ENCODE measurements around the gene CLEC11A. TPM values are rescaled to one million over a fixed set of nuclear protein-coding genes. Genes with fewer than 3 reads are reported as not detected.
"Not testable (repeated sequence)": the region's sequence is repeated elsewhere in the genome, so short reads cannot be mapped to it uniquely, and the experiment has no call there.

The CLEC11A gene
- total RNA-seq, 1 donor: 23.5 TPM

- no peak for DNase-seq (ENCODE audit: insufficient read length, low spot score, missing footprints)
- H2AFZ ChIP-seq (ENCODE audit: low read length): no peak overlapping the region
- no peak overlapping the region for H3K4me2 ChIP-seq (ENCODE audit: insufficient read depth, low read length)
- H3K9me3 ChIP-seq (ENCODE audit: low read depth, low read length): no peaks in the 10 kb centered on the region
- no peak overlapping the region for H3K27ac ChIP-seq (ENCODE audit: low read depth, low read length)
- no peaks in the 10 kb centered on the region for H3K79me2 ChIP-seq (ENCODE audit: insufficient read depth, low read length)
- no peaks in the 10 kb centered on the region for H3K36me3 ChIP-seq (ENCODE audit: insufficient read depth, low read length)
- TF ChIP-seq, protein P1, sequence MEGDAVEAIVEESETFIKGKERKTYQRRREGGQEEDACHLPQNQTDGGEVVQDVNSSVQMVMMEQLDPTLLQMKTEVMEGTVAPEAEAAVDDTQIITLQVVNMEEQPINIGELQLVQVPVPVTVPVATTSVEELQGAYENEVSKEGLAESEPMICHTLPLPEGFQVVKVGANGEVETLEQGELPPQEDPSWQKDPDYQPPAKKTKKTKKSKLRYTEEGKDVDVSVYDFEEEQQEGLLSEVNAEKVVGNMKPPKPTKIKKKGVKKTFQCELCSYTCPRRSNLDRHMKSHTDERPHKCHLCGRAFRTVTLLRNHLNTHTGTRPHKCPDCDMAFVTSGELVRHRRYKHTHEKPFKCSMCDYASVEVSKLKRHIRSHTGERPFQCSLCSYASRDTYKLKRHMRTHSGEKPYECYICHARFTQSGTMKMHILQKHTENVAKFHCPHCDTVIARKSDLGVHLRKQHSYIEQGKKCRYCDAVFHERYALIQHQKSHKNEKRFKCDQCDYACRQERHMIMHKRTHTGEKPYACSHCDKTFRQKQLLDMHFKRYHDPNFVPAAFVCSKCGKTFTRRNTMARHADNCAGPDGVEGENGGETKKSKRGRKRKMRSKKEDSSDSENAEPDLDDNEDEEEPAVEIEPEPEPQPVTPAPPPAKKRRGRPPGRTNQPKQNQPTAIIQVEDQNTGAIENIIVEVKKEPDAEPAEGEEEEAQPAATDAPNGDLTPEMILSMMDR (IDR thresholded peaks at IDR 0.05; ENCODE audit: extremely low read depth, low read depth, low read length): no peak
- peaks cover 7% of the 10 kb centered on the region for H3K27me3 ChIP-seq (ENCODE audit: insufficient read depth, low read length)
- H3K4me3 ChIP-seq (ENCODE audit: insufficient read depth, low read length): no peak overlapping the region
- no peaks in the 10 kb centered on the region for H4K20me1 ChIP-seq (ENCODE audit: insufficient read depth, low read length)
- H3K4me1 ChIP-seq (ENCODE audit: insufficient read depth, low read length): no peaks in the 10 kb centered on the region
Measured at GRCh38 chr19:50743537-50743936, 20.4 kb downstream of the CLEC11A start.

GRCh38 chr19:50745221-50745620 lies 22.1 kb downstream of the CLEC11A start:
- H3K4me2 ChIP-seq (ENCODE audit: insufficient read depth, low read length): no peak overlapping the region
- no peaks in the 10 kb centered on the region for H4K20me1 ChIP-seq (ENCODE audit: insufficient read depth, low read length)
- H3K27ac ChIP-seq (ENCODE audit: low read depth, low read length): no peak overlapping the region
- TF ChIP-seq, protein P1 (IDR thresholded peaks at IDR 0.05; ENCODE audit: extremely low read depth, low read depth, low read length): no peak
- no peaks in the 10 kb centered on the region for H3K79me2 ChIP-seq (ENCODE audit: insufficient read depth, low read length)
- H3K27me3 ChIP-seq (ENCODE audit: insufficient read depth, low read length): no peaks in the 10 kb centered on the region
- H3K4me1 ChIP-seq (ENCODE audit: insufficient read depth, low read length): no peaks in the 10 kb centered on the region
- no peak overlapping the region for H3K4me3 ChIP-seq (ENCODE audit: insufficient read depth, low read length)
- no peaks in the 10 kb centered on the region for H3K36me3 ChIP-seq (ENCODE audit: insufficient read depth, low read length)
- H2AFZ ChIP-seq (ENCODE audit: low read length): no peak overlapping the region
- no peak for DNase-seq (ENCODE audit: insufficient read length, low spot score, missing footprints)
- H3K9me3 ChIP-seq (ENCODE audit: low read depth, low read length): no peaks in the 10 kb centered on the region

DNA sequence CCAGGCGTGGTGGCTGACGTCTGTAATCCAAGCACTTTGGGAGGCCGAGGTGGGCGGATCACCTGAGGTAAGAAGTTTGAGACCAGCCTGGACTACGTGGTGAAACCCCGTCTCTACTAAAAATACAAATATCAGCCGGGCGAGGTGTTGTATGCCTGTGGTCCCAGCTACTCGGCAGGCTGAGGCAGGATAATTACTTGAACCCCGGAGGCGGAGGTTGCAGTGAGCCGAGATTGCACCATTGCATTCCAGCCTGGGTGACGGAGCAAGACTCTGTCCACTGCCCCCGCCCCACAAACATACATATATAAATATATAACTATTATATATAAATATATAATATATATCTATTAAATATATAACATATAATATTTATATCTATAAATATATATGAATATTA lies 24.0 kb downstream of the CLEC11A start:
- H4K20me1 ChIP-seq (ENCODE audit: insufficient read depth, low read length); H3K27me3 ChIP-seq (ENCODE audit: insufficient read depth, low read length); H3K4me3 ChIP-seq (ENCODE audit: insufficient read depth, low read length); H3K9me3 ChIP-seq (ENCODE audit: low read depth, low read length); H2AFZ ChIP-seq (ENCODE audit: low read length); H3K4me2 ChIP-seq (ENCODE audit: insufficient read depth, low read length); H3K4me1 ChIP-seq (ENCODE audit: insufficient read depth, low read length); H3K36me3 ChIP-seq (ENCODE audit: insufficient read depth, low read length); DNase-seq (ENCODE audit: insufficient read length, low spot score, missing footprints); H3K27ac ChIP-seq (ENCODE audit: low read depth, low read length); H3K79me2 ChIP-seq (ENCODE audit: insufficient read depth, low read length): not testable (repeated sequence)

GRCh38 chr19:50749490-50749889 lies 26.3 kb downstream of the CLEC11A start:
- no peak for DNase-seq (ENCODE audit: insufficient read length, low spot score, missing footprints)
- Histone ChIP-seq H3K9me3 (ENCODE audit: low read depth, low read length) (no peaks in the 10 kb centered on the region), H3K27ac (ENCODE audit: low read depth, low read length) (no peak overlapping the region), H3K4me3 (ENCODE audit: insufficient read depth, low read length) (no peak overlapping the region), H3K79me2 (ENCODE audit: insufficient read depth, low read length) (no peaks in the 10 kb centered on the region), H3K4me1 (ENCODE audit: insufficient read depth, low read length) (no peaks in the 10 kb centered on the region), H2AFZ (ENCODE audit: low read length) (no peak overlapping the region), H3K4me2 (ENCODE audit: insufficient read depth, low read length) (no peak overlapping the region), H3K27me3 (ENCODE audit: insufficient read depth, low read length) (no peaks in the 10 kb centered on the region), H3K36me3 (ENCODE audit: insufficient read depth, low read length) (no peaks in the 10 kb centered on the region), H4K20me1 (ENCODE audit: insufficient read depth, low read length) (no peaks in the 10 kb centered on the region)
- TF ChIP-seq, protein P1 (IDR thresholded peaks at IDR 0.05; ENCODE audit: extremely low read depth, low read depth, low read length): no peak
